H1 (cell line): ENCODE data around the gene ADM5. TPM values are rescaled to one million over a fixed set of nuclear protein-coding genes. Genes with fewer than 3 reads are reported as not detected.

Source experiments
- CTCF ChIA-PET: fragments of 300-600 bp; sonication (Branson Sonifier 250); formaldehyde crosslinking; loops from one replicate; lab custom pipeline; 2021; ENCODE audit not compliant: partially characterized antibody; lab: Charles Lee
- POLR2A ChIA-PET: fragments of 300-600 bp; sonication (Branson Sonifier 250); formaldehyde crosslinking; loops from one replicate; lab custom pipeline; 2021; ENCODE audit warnings: inconsistent platforms; ENCODE audit not compliant: partially characterized antibody; lab: Charles Lee
- DNase-seq, 2 experiments: peaks; one replicate each; pipeline versions ENCODE4 v3.0.0 to v3.0.0-alpha.2; 2010 to 2022; ENCODE audit warnings: low spot score in 2 of 2, low read depth in 1 of 2, mixed read lengths in 1 of 2
- FAIRE-seq: peaks from 2 replicates; lab custom pipeline; 2011; peaks lifted over from hg19 to GRCh38; lab: Jason Lieb, UNC
- H2AFZ ChIP-seq: 2 replicates; pipeline ENCODE4 v1.8.1; 2012; ENCODE audit warnings: low read length, inconsistent platforms
- H2AK5ac ChIP-seq: 2 replicates; pipeline ENCODE4 v1.6.1; 2013; ENCODE audit warnings: low read depth, low read length
- H2BK120ac ChIP-seq: replicated peaks from 2 replicates; pipeline ENCODE3; 2013; ENCODE audit warnings: low read depth, low read length, inconsistent platforms
- H2BK12ac ChIP-seq: 2 replicates; pipeline ENCODE4 v1.6.1; 2013; ENCODE audit warnings: low read depth, low read length
- H2BK15ac ChIP-seq: 2 replicates; pipeline ENCODE4 v1.6.1; 2013; ENCODE audit warnings: low read length
- H2BK20ac ChIP-seq: 2 replicates; pipeline ENCODE4 v1.6.1; 2013; ENCODE audit warnings: low read length
- H2BK5ac ChIP-seq: 2 replicates; pipeline ENCODE4 v1.6.1; 2013; ENCODE audit warnings: low read depth, low read length
- H3K14ac ChIP-seq: 2 replicates; pipeline ENCODE4 v1.6.1; 2013; ENCODE audit warnings: inconsistent platforms; ENCODE audit not compliant: insufficient read length
- H3K18ac ChIP-seq: 2 replicates; pipeline ENCODE4 v1.6.1; 2013; ENCODE audit warnings: low read length; ENCODE audit errors: extremely low read depth
- H3K23ac ChIP-seq: 2 replicates; pipeline ENCODE4 v1.6.1; 2013; ENCODE audit warnings: inconsistent platforms; ENCODE audit not compliant: insufficient read length
- H3K23me2 ChIP-seq: 2 replicates; pipeline ENCODE4 v1.6.1; 2013; ENCODE audit warnings: low read depth, low read length
- H3K27ac ChIP-seq: 2 replicates; pipeline ENCODE4 v1.6.1; 2011; ENCODE audit warnings: low read depth, low read length, inconsistent platforms
- H3K27me3 ChIP-seq, 4 experiments: replicated peaks in 1 of 4; 1 replicate in 1 of 4; 2 replicates in 3 of 4; pipeline versions ENCODE4 v1.6.1 to v1.8.1; 2011 to 2013; ENCODE audit warnings: low read length in 3 of 4, mild to moderate bottlenecking in 3 of 4, inconsistent platforms in 2 of 4, mixed read lengths in 2 of 4, moderate library complexity in 1 of 4; ENCODE audit not compliant: control insufficient read depth in 3 of 4, insufficient read depth in 3 of 4; ENCODE audit errors: extremely low read depth in 1 of 4
- H3K36me3 ChIP-seq, 4 experiments: 2 replicates each; pipeline versions ENCODE4 v1.6.1 to v1.8.1; 2011 to 2013; ENCODE audit warnings: mild to moderate bottlenecking in 4 of 4, low read length in 3 of 4, moderate library complexity in 2 of 4, control low read depth in 1 of 4, inconsistent platforms in 1 of 4; ENCODE audit not compliant: insufficient read depth in 4 of 4, control insufficient read depth in 2 of 4
- H3K4ac ChIP-seq: replicated peaks from 2 replicates; pipeline ENCODE3; 2013; ENCODE audit warnings: low read length, low read depth, mixed read lengths, inconsistent platforms; ENCODE audit not compliant: insufficient read length
- H3K4me1 ChIP-seq, 4 experiments: replicated peaks in 1 of 4; 1 replicate in 1 of 4; 2 replicates in 3 of 4; pipeline versions ENCODE4 v1.6.1 to v1.8.1; 2011 to 2013; ENCODE audit warnings: low read length in 3 of 4, inconsistent platforms in 2 of 4, mixed read lengths in 1 of 4; ENCODE audit not compliant: insufficient read depth in 4 of 4, control insufficient read depth in 3 of 4
- H3K4me2 ChIP-seq, 2 experiments: 2 replicates each; pipeline versions ENCODE4 v1.6.1 to v1.8.1; 2011 to 2013; ENCODE audit warnings: low read depth in 2 of 2, low read length in 2 of 2, control low read depth in 1 of 2, inconsistent platforms in 1 of 2, mild to moderate bottlenecking in 1 of 2; ENCODE audit not compliant: insufficient read depth in 1 of 2
- H3K4me3 ChIP-seq, 4 experiments: fragments of 200-600, 300-600 bp in 1 of 4; sonication (generic), shearing (Covaris generic), sonication (Bioruptor Twin) in 1 of 4; 2 replicates each; pipeline versions ENCODE4 v1.5.1 to v1.8.1; 2011 to 2016; ENCODE audit warnings: low read length in 4 of 4, low read depth in 3 of 4, control low read depth in 2 of 4, inconsistent platforms in 2 of 4, mild to moderate bottlenecking in 2 of 4, mixed read lengths in 1 of 4, moderate library complexity in 1 of 4; ENCODE audit not compliant: insufficient read depth in 2 of 4; ENCODE audit errors: extremely low read depth in 1 of 4
- H3K56ac ChIP-seq: replicated peaks from 2 replicates; pipeline ENCODE3; 2013; ENCODE audit warnings: low read depth, mild to moderate bottlenecking, mixed read lengths, low read length, inconsistent platforms; ENCODE audit not compliant: insufficient read length
- H3K79me1 ChIP-seq: 2 replicates; pipeline ENCODE4 v1.6.1; 2013; ENCODE audit warnings: low read depth, low read length, control low read depth
- H3K79me2 ChIP-seq, 2 experiments: 2 replicates each; pipeline versions ENCODE4 v1.6.1 to v1.8.1; 2012 to 2013; ENCODE audit warnings: low read length in 2 of 2, mild to moderate bottlenecking in 2 of 2, inconsistent platforms in 1 of 2; ENCODE audit not compliant: insufficient read depth in 2 of 2, control insufficient read depth in 1 of 2
- H3K9ac ChIP-seq, 4 experiments: replicated peaks in 1 of 4; 1 replicate in 1 of 4; 2 replicates in 3 of 4; pipeline versions ENCODE4 v1.6.1 to v1.8.1; 2011 to 2013; ENCODE audit warnings: low read depth in 3 of 4, low read length in 3 of 4, control low read depth in 2 of 4, mild to moderate bottlenecking in 2 of 4, moderate library complexity in 2 of 4, inconsistent platforms in 1 of 4; ENCODE audit errors: extremely low read depth in 1 of 4
- H3K9me3 ChIP-seq, 2 experiments: 2 replicates each; pipeline versions ENCODE4 v1.6.1 to v1.8.1; 2012 to 2013; ENCODE audit warnings: mild to moderate bottlenecking in 2 of 2, moderate library complexity in 2 of 2, control low read depth in 1 of 2, inconsistent platforms in 1 of 2, low read depth in 1 of 2, low read length in 1 of 2, mixed read lengths in 1 of 2; ENCODE audit not compliant: insufficient read depth in 2 of 2
- H4K20me1 ChIP-seq, 2 experiments: replicated peaks in 1 of 2; 2 replicates each; pipeline versions ENCODE3 to v1.8.1; 2011 to 2013; ENCODE audit warnings: inconsistent platforms in 2 of 2, low read length in 2 of 2, mild to moderate bottlenecking in 1 of 2; ENCODE audit not compliant: insufficient read depth in 2 of 2, control insufficient read depth in 1 of 2
- H4K5ac ChIP-seq: 2 replicates; pipeline ENCODE4 v1.6.1; 2013; ENCODE audit warnings: low read length, low read depth, mixed read lengths, inconsistent platforms; ENCODE audit not compliant: insufficient read length
- H4K8ac ChIP-seq: 2 replicates; pipeline ENCODE4 v1.8.0; 2013; ENCODE audit warnings: mild to moderate bottlenecking, moderate library complexity, low read length, inconsistent platforms; ENCODE audit not compliant: insufficient read depth; ENCODE audit errors: extremely low read depth
- H4K91ac ChIP-seq: replicated peaks from 2 replicates; pipeline ENCODE3; 2013; ENCODE audit warnings: low read length, mixed read lengths, inconsistent platforms; ENCODE audit not compliant: insufficient read length
- ASH2L ChIP-seq: fragments of 200-600, 300-600 bp; sonication (generic); IDR thresholded peaks from one replicate; pipeline ENCODE4 v1.7.1; 2017; ENCODE audit warnings: low read length
- ATF2 ChIP-seq: IDR thresholded peaks from 2 replicates; pipeline ENCODE4 v1.6.1; 2012; ENCODE audit warnings: low read length, inconsistent platforms
- BRCA1 ChIP-seq: IDR thresholded peaks from 2 replicates; pipeline ENCODE4 v1.6.1; 2012; ENCODE audit warnings: low read depth, low read length, improper control_type of control experiment
- JUN ChIP-seq: IDR thresholded peaks from 2 replicates; pipeline ENCODE4 v1.6.1; 2011; ENCODE audit warnings: low read depth, mild to moderate bottlenecking, improper control_type of control experiment, low read length
- KDM5A ChIP-seq: fragments of 200-600 bp; IDR thresholded peaks from 2 replicates; pipeline ENCODE4 v1.7.1; 2012; ENCODE audit warnings: mild to moderate bottlenecking, low read length, inconsistent platforms, mixed read lengths
- NANOG ChIP-seq: IDR thresholded peaks from 2 replicates; pipeline ENCODE4 v1.6.1; 2011; ENCODE audit warnings: low read length, low read depth, mild to moderate bottlenecking, inconsistent platforms; ENCODE audit not compliant: insufficient read depth, poor library complexity, severe bottlenecking
- PHF8 ChIP-seq: fragments of 200-600 bp; sonication (generic); conservative IDR thresholded peaks from 2 replicates; pipeline ENCODE4 v1.7.1; 2012; ENCODE audit warnings: low read depth, mild to moderate bottlenecking, inconsistent platforms, low read length, moderate library complexity
- RBBP5 ChIP-seq: IDR thresholded peaks from 2 replicates; pipeline ENCODE4 v1.7.1; 2012; ENCODE audit warnings: low read depth, mild to moderate bottlenecking, inconsistent platforms, low read length, moderate library complexity, borderline replicate concordance
- SAP30 ChIP-seq: fragments of 300-600 bp; sonication (generic); IDR thresholded peaks from 2 replicates; pipeline ENCODE4 v1.7.1; 2012; ENCODE audit warnings: low read length, moderate library complexity, mild to moderate bottlenecking, inconsistent platforms; ENCODE audit not compliant: insufficient read depth, insufficient replicate concordance
- SIN3A ChIP-seq, 2 experiments: IDR thresholded peaks in 1 of 2; conservative IDR thresholded peaks in 1 of 2; 2 replicates each; pipeline ENCODE4 v1.6.1; 2011 to 2012; ENCODE audit warnings: low read length in 2 of 2, improper control_type of control experiment in 1 of 2, low read depth in 1 of 2, mild to moderate bottlenecking in 1 of 2
- SRF ChIP-seq: IDR thresholded peaks from 2 replicates; pipeline ENCODE4 v1.6.1; 2011; ENCODE audit warnings: mild to moderate bottlenecking, low read depth, low read length, moderate library complexity
- WGBS, 2 experiments: shearing (Covaris generic) in 1 of 2; methylation state at CpG; one replicate each; pipeline versions ENCODE4 v1.1.6 to v1.1.7; 2013 to 2015; ENCODE audit warnings: low lambda C conversion rate in 2 of 2, mixed read lengths in 2 of 2, inconsistent platforms in 1 of 2, low coverage in 1 of 2, missing lambda C conversion rate in 1 of 2; ENCODE audit not compliant: insufficient replicate concordance in 2 of 2, insufficient coverage in 1 of 2, insufficient read length in 1 of 2; ENCODE audit errors: extremely low coverage in 1 of 2, missing lambda C conversion rate in 1 of 2; 5-methylcytosine and 5-hydroxymethylcytosine counted together
- polyA plus RNA-seq, 7 experiments: library from polyadenylated mRNA; depleted of rRNA in 3 of 7; stranded (reverse) in 5 of 7; unstranded in 2 of 7; fragments of >200 nt in 5 of 7; fragments of 200-250 nt in 2 of 7; gene quantifications; 1 replicate in 5 of 7; 2 replicates in 1 of 7; 4 replicates in 1 of 7; pipeline versions ENCODE4 v1.2.1 to v1.2.3, GENCODE V29; 2011 to 2013; ENCODE audit warnings: missing spikeins in 2 of 7, mixed read lengths in 2 of 7
- total RNA-seq: library from RNA; stranded (reverse); fragmentation: NEBNext Ultra II Directional; extraction: Animal tissue kit (Norgen Biotek cat#: 25700); gene quantifications from 2 replicates; pipeline ENCODE4 v1.2.1, GENCODE V29; 2021
- TF ChIP-seq, protein P1 (sequence below): IDR thresholded peaks from 2 replicates; pipeline ENCODE4 v1.6.1; 2012; ENCODE audit warnings: inconsistent platforms

Gene ADM5
- total and polyA plus RNA-seq, 2 of the 8 experiments (the other 6 are each of a cell fraction or from before 2014, with no cell fraction given): 2.5 to 2.6 TPM

DNA sequence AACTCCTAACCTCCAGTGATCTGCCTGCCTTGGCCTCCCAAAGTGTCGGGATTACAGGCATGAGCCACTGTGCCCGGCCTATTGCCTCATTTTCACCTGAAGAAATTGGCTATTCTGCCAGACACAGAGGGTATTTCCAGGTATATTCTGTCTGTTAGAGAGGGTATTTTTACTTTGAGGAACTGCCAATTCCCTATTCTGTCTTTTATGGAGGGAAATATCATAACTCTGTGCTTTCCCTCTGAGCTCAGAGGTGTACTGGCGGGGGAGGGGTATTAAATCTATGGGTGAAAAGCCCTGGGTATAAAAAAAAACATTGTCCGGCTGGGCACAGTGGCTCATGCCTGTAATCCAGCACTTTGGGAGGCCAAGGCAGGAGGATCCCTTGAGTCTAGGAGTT is 48.9 kb downstream of the ADM5 start:
- Histone ChIP-seq H3K4me3 (no peak overlapping the region), H3K27me3 (no peaks in the 10 kb centered on the region), H2AK5ac (no peak overlapping the region), H3K79me1 (no peaks in the 10 kb centered on the region), H3K4me2 (no peak overlapping the region), H2BK20ac (no peak overlapping the region), H4K91ac (no peak overlapping the region), H3K23me2 (no peaks in the 10 kb centered on the region), H2AFZ (no peak overlapping the region), H4K8ac (no peak overlapping the region), H3K14ac (no peak overlapping the region), H3K9ac (no peak overlapping the region), H2BK15ac (no peak overlapping the region), H3K23ac (no peak overlapping the region), H3K79me2 (no peaks in the 10 kb centered on the region), H3K4me1 (no peaks in the 10 kb centered on the region; a peak in 1 of 7 replicates), H4K20me1 (no peaks in the 10 kb centered on the region), H2BK12ac (no peak overlapping the region), H3K36me3 (no peaks in the 10 kb centered on the region), H4K5ac (no peak overlapping the region), H3K27ac (no peak overlapping the region), H3K18ac (no peak overlapping the region), H2BK120ac (no peak overlapping the region), H2BK5ac (no peak overlapping the region), H3K9me3 (no peaks in the 10 kb centered on the region), H3K56ac (no peak overlapping the region), H3K4ac (no peak overlapping the region)
- WGBS, 2 experiments: 87% methylated on average over 4 of the region's 4 CpGs; no CpG with 5 or more reads in 1 of the 2 experiments
- POLR2A ChIA-PET: interaction anchor here (0.9 to 1.1 kb wide), 2 partner anchors 10 to 21 kb away, joined by 4 read pairs; no protein-coding TSS in a partner anchor
- no peak for DNase-seq
- CTCF ChIA-PET: interaction anchor here (0.7 kb wide), 2 partner anchors 21 to 155 kb away, joined by 3 read pairs; no protein-coding TSS in a partner anchor
- no peak for FAIRE-seq
- TF ChIP-seq SAP30: no peak
- no peak for TF ChIP-seq JUN
- TF ChIP-seq BRCA1: no peak
- no peak for TF ChIP-seq SIN3A (conservative IDR thresholded peaks at IDR 0.05 in 1 of 2, IDR thresholded peaks at IDR 0.05 in 1 of 2; ENCODE audit: low read depth in 1 of 2, low read length in 2 of 2)
- TF ChIP-seq KDM5A: no peak
- TF ChIP-seq NANOG: no peak
- no peak for TF ChIP-seq ATF2
- no peak for TF ChIP-seq SRF
- no peak for TF ChIP-seq PHF8
- TF ChIP-seq RBBP5: no peak
- TF ChIP-seq, protein P1, sequence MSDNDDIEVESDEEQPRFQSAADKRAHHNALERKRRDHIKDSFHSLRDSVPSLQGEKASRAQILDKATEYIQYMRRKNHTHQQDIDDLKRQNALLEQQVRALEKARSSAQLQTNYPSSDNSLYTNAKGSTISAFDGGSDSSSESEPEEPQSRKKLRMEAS: no peak
- TF ChIP-seq ASH2L: no peak
